ENCODE data around the gene ENC1.

GRCh38 chr5:74581988-74582365, 58.6 kb downstream of the ENC1 start:
- TF ChIP-seq CTCF (IDR thresholded peaks at IDR 0.05) (no peak), POLR2A (IDR thresholded peaks at IDR 0.05) (no peak), POLR2AphosphoS5 (IDR thresholded peaks at IDR 0.05) (no peak)
